ENCODE results near the gene IKZF3. TPM values are rescaled to one million over a fixed set of nuclear protein-coding genes. Genes with fewer than 3 reads are reported as not detected.
A peak's percentile ranks its signal among the peaks of the same experiment; 100 is the strongest.

Gene IKZF3
- total RNA-seq, 1 experiment from 2014 or later, result not detected

GRCh38 chr17:39747745-39748144 is 116.4 kb downstream of the IKZF3 start:
- Histone ChIP-seq H3K36me3 (no peaks in the 10 kb centered on the region), H3K9me3 (replicated peaks) (no peaks in the 10 kb centered on the region), H3K27ac (no peak overlapping the region), H3K4me3 (no peak overlapping the region), H3K4me1 (replicated peaks) (no peaks in the 10 kb centered on the region; the same call in 1 of the 2 replicates), H3K27me3 (replicated peaks) (no peaks in the 10 kb centered on the region)
- no peak for DNase-seq (ENCODE audit: low read depth in 1 of 2, low spot score in 2 of 2)

- H3K4me3 ChIP-seq, result no peak overlapping the region
- H3K36me3 ChIP-seq, result no peaks in the 10 kb centered on the region
- DNase-seq (ENCODE audit: low read depth in 1 of 2, low spot score in 2 of 2), result no peak
- H3K4me1 ChIP-seq (replicated peaks), result peaks cover under 1% of the 10 kb centered on the region; the same call in 1 of the 2 replicates
- no peaks in the 10 kb centered on the region for H3K9me3 ChIP-seq (replicated peaks)
- H3K27me3 ChIP-seq (replicated peaks), result no peaks in the 10 kb centered on the region
- H3K27ac ChIP-seq, result no peak overlapping the region
Observed at GRCh38 chr17:39746145-39746461, 118.0 kb downstream of the IKZF3 start.

- DNase-seq (ENCODE audit: low read depth in 1 of 2, low spot score in 2 of 2), result no peak
- H3K9me3 ChIP-seq (replicated peaks), result no peaks in the 10 kb centered on the region
- H3K27ac ChIP-seq, result no peak overlapping the region
- no peaks in the 10 kb centered on the region for H3K27me3 ChIP-seq (replicated peaks)
- H3K4me3 ChIP-seq, result no peak overlapping the region
- no peaks in the 10 kb centered on the region for H3K36me3 ChIP-seq
- H3K4me1 ChIP-seq (replicated peaks), result peaks cover 6% of the 10 kb centered on the region
Observed at GRCh38 chr17:39745335-39746144, 118.6 kb downstream of the IKZF3 start.

GRCh38 chr17:39744836-39745215 is 119.3 kb downstream of the IKZF3 start:
- Histone ChIP-seq H3K27ac (no peak overlapping the region), H3K4me1 (replicated peaks) (peaks cover 13% of the 10 kb centered on the region), H3K4me3 (no peak overlapping the region), H3K27me3 (replicated peaks) (no peaks in the 10 kb centered on the region), H3K9me3 (replicated peaks) (no peaks in the 10 kb centered on the region), H3K36me3 (no peaks in the 10 kb centered on the region)
- no peak for DNase-seq (ENCODE audit: low read depth in 1 of 2, low spot score in 2 of 2)

GRCh38 chr17:39744075-39744835 is 119.9 kb downstream of the IKZF3 start:
- no peak overlapping the region for H3K27ac ChIP-seq
- H3K27me3 ChIP-seq (replicated peaks), result no peaks in the 10 kb centered on the region
- DNase-seq (ENCODE audit: low read depth in 1 of 2, low spot score in 2 of 2), result no peak
- H3K4me1 ChIP-seq (replicated peaks), result peaks cover 14% of the 10 kb centered on the region
- H3K4me3 ChIP-seq, result no peak overlapping the region
- no peaks in the 10 kb centered on the region for H3K36me3 ChIP-seq
- H3K9me3 ChIP-seq (replicated peaks), result no peaks in the 10 kb centered on the region

GRCh38 chr17:39742856-39743436 is 121.2 kb downstream of the IKZF3 start:
- Histone ChIP-seq H3K36me3 (no peaks in the 10 kb centered on the region), H3K27me3 (replicated peaks) (no peaks in the 10 kb centered on the region), H3K4me3 (no peak overlapping the region), H3K9me3 (replicated peaks) (no peaks in the 10 kb centered on the region), H3K4me1 (replicated peaks) (peaks cover 14% of the 10 kb centered on the region), H3K27ac (no peak overlapping the region)
- no peak for DNase-seq (ENCODE audit: low read depth in 1 of 2, low spot score in 2 of 2)

- Histone ChIP-seq H3K9me3 (replicated peaks) (no peaks in the 10 kb centered on the region), H3K4me1 (replicated peaks) (peaks cover 14% of the 10 kb centered on the region)
Observed at GRCh38 chr17:39742126-39742855, 121.8 kb downstream of the IKZF3 start.

GRCh38 chr17:39740357-39741111 is 123.6 kb downstream of the IKZF3 start:
- H3K4me1 ChIP-seq (replicated peaks), result peaks cover 21% of the 10 kb centered on the region
- no peak overlapping the region for H3K27ac ChIP-seq
- peak; percentile 32 to 65 for DNase-seq (ENCODE audit: low read depth in 1 of 2, low spot score in 2 of 2)
- no peak overlapping the region for H3K4me3 ChIP-seq
- no peaks in the 10 kb centered on the region for H3K27me3 ChIP-seq (replicated peaks)
- H3K36me3 ChIP-seq, result no peaks in the 10 kb centered on the region
- H3K9me3 ChIP-seq (replicated peaks), result no peaks in the 10 kb centered on the region

More at GRCh38 chr17:39742126-39742855, 121.8 kb downstream of the IKZF3 start:
- H3K27ac ChIP-seq, result no peak overlapping the region
- no peaks in the 10 kb centered on the region for H3K27me3 ChIP-seq (replicated peaks)
- H3K4me3 ChIP-seq, result no peak overlapping the region
- no peak for DNase-seq (ENCODE audit: low read depth in 1 of 2, low spot score in 2 of 2)
- H3K36me3 ChIP-seq, result no peaks in the 10 kb centered on the region

GRCh38 chr17:39739885-39740356 is 124.2 kb downstream of the IKZF3 start:
- no peaks in the 10 kb centered on the region for H3K27me3 ChIP-seq (replicated peaks)
- peaks cover 21% of the 10 kb centered on the region for H3K4me1 ChIP-seq (replicated peaks)
- no peak overlapping the region for H3K27ac ChIP-seq
- no peak overlapping the region for H3K4me3 ChIP-seq
- no peaks in the 10 kb centered on the region for H3K36me3 ChIP-seq
- no peak for DNase-seq (ENCODE audit: low read depth in 1 of 2, low spot score in 2 of 2)
- no peaks in the 10 kb centered on the region for H3K9me3 ChIP-seq (replicated peaks)

- Histone ChIP-seq H3K27me3 (replicated peaks) (no peaks in the 10 kb centered on the region), H3K4me1 (replicated peaks) (peaks cover 21% of the 10 kb centered on the region), H3K27ac (no peak overlapping the region), H3K36me3 (no peaks in the 10 kb centered on the region), H3K9me3 (replicated peaks) (no peaks in the 10 kb centered on the region), H3K4me3 (no peak overlapping the region)
- DNase-seq (ENCODE audit: low read depth in 1 of 2, low spot score in 2 of 2), result no peak
Observed at GRCh38 chr17:39738983-39739884, 124.9 kb downstream of the IKZF3 start.

GRCh38 chr17:39738568-39738901 is 125.6 kb downstream of the IKZF3 start:
- no peaks in the 10 kb centered on the region for H3K36me3 ChIP-seq
- H3K4me3 ChIP-seq, result no peak overlapping the region
- H3K27me3 ChIP-seq (replicated peaks), result no peaks in the 10 kb centered on the region
- no peak for DNase-seq (ENCODE audit: low read depth in 1 of 2, low spot score in 2 of 2)
- H3K4me1 ChIP-seq (replicated peaks), result peaks cover 21% of the 10 kb centered on the region
- H3K27ac ChIP-seq, result no peak overlapping the region
- H3K9me3 ChIP-seq (replicated peaks), result no peaks in the 10 kb centered on the region

- no peaks in the 10 kb centered on the region for H3K27me3 ChIP-seq (replicated peaks)
- H3K9me3 ChIP-seq (replicated peaks), result no peaks in the 10 kb centered on the region
- H3K4me3 ChIP-seq, result no peak within 1 kb of the TSS
- H3K27ac ChIP-seq, result no peak within 1 kb of the TSS
- no peaks in the 10 kb centered on the region for H3K36me3 ChIP-seq
- H3K4me1 ChIP-seq (replicated peaks), result peaks cover 21% of the 10 kb centered on the region
- DNase-seq (ENCODE audit: low read depth in 1 of 2, low spot score in 2 of 2), result no peak
Observed at GRCh38 chr17:39737760-39738567, 126.1 kb downstream of the IKZF3 start, which contains the start of gene GRB7. Gene GRB7, plus strand, starts transcription at chr17:39737938. Its CDS starts 4,364 bp downstream, at chr17:39742302.
